ENCODE results near the gene SDSL. TPM values are rescaled to one million over a fixed set of nuclear protein-coding genes. Genes with fewer than 3 reads are reported as not detected.

The SDSL gene
- total and polyA plus RNA-seq, 2 experiments from 2014 or later: not detected

- Histone ChIP-seq H3K36me3 (ENCODE audit: insufficient read depth) (no peaks in the 10 kb centered on the region), H4K20me1 (replicated peaks; ENCODE audit: insufficient read depth) (peaks cover 6% of the 10 kb centered on the region; the same call in 1 of the 2 replicates), H3K4me3 (peak overlapping the region; percentile 58), H3K79me2 (replicated peaks; ENCODE audit: insufficient read depth) (no peaks in the 10 kb centered on the region), H3F3A (replicated peaks; ENCODE audit: low read depth) (peaks cover 19% of the 10 kb centered on the region), H3K27me3 (ENCODE audit: insufficient read depth) (peaks cover 98% of the 10 kb centered on the region), H3K27ac (ENCODE audit: low read depth) (no peak overlapping the region), H3K9me2 (ENCODE audit: insufficient read depth) (no peaks in the 10 kb centered on the region), H3K4me1 (ENCODE audit: insufficient read depth) (peaks cover 58% of the 10 kb centered on the region), H3K4me2 (peak overlapping the region; percentile 89), H2AFZ (no peak overlapping the region)
- Mint-ChIP-seq H3K4me1 (peaks cover 44% of the 10 kb centered on the region), H3K9me3 (0 out of 3 replicates have a peak, but pooled peaks cover 3% of the 10 kb centered on the region), H3K36me3 (ENCODE audit: low read depth) (no peaks in the 10 kb centered on the region; the same call in 2 of the 3 replicates), H3K4me3 (peak overlapping the region; percentile 35), H3K27ac (no peak overlapping the region), H3K27me3 (ENCODE audit: insufficient read depth, low read depth, poor library complexity) (peaks cover 93% of the 10 kb centered on the region)
- no peak for TF ChIP-seq ZNF114 (CRISPR knock-in tag; IDR thresholded peaks at IDR 0.05)
- TF ChIP-seq EZH2 (IDR thresholded peaks at IDR 0.05; ENCODE audit: low read depth, unreplicated experiment): peak; percentile 96
- no peak for TF ChIP-seq JUNB (IDR thresholded peaks at IDR 0.05; ENCODE audit: unreplicated experiment)
- TF ChIP-seq, protein P1, sequence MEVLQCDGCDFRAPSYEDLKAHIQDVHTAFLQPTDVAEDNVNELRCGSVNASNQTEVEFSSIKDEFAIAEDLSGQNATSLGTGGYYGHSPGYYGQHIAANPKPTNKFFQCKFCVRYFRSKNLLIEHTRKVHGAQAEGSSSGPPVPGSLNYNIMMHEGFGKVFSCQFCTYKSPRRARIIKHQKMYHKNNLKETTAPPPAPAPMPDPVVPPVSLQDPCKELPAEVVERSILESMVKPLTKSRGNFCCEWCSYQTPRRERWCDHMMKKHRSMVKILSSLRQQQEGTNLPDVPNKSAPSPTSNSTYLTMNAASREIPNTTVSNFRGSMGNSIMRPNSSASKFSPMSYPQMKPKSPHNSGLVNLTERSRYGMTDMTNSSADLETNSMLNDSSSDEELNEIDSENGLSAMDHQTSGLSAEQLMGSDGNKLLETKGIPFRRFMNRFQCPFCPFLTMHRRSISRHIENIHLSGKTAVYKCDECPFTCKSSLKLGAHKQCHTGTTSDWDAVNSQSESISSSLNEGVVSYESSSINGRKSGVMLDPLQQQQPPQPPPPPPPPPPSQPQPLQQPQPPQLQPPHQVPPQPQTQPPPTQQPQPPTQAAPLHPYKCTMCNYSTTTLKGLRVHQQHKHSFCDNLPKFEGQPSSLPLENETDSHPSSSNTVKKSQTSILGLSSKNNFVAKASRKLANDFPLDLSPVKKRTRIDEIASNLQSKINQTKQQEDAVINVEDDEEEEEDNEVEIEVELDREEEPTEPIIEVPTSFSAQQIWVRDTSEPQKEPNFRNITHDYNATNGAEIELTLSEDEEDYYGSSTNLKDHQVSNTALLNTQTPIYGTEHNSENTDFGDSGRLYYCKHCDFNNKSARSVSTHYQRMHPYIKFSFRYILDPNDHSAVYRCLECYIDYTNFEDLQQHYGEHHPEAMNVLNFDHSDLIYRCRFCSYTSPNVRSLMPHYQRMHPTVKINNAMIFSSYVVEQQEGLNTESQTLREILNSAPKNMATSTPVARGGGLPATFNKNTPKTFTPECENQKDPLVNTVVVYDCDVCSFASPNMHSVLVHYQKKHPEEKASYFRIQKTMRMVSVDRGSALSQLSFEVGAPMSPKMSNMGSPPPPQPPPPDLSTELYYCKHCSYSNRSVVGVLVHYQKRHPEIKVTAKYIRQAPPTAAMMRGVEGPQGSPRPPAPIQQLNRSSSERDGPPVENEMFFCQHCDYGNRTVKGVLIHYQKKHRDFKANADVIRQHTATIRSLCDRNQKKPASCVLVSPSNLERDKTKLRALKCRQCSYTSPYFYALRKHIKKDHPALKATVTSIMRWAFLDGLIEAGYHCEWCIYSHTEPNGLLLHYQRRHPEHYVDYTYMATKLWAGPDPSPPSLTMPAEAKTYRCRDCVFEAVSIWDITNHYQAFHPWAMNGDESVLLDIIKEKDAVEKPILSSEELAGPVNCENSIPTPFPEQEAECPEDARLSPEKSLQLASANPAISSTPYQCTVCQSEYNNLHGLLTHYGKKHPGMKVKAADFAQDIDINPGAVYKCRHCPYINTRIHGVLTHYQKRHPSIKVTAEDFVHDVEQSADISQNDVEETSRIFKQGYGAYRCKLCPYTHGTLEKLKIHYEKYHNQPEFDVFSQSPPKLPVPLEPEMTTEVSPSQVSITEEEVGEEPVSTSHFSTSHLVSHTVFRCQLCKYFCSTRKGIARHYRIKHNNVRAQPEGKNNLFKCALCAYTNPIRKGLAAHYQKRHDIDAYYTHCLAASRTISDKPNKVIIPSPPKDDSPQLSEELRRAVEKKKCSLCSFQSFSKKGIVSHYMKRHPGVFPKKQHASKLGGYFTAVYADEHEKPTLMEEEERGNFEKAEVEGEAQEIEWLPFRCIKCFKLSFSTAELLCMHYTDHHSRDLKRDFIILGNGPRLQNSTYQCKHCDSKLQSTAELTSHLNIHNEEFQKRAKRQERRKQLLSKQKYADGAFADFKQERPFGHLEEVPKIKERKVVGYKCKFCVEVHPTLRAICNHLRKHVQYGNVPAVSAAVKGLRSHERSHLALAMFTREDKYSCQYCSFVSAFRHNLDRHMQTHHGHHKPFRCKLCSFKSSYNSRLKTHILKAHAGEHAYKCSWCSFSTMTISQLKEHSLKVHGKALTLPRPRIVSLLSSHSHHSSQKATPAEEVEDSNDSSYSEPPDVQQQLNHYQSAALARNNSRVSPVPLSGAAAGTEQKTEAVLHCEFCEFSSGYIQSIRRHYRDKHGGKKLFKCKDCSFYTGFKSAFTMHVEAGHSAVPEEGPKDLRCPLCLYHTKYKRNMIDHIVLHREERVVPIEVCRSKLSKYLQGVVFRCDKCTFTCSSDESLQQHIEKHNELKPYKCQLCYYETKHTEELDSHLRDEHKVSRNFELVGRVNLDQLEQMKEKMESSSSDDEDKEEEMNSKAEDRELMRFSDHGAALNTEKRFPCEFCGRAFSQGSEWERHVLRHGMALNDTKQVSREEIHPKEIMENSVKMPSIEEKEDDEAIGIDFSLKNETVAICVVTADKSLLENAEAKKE (CRISPR knock-in tag; IDR thresholded peaks at IDR 0.05): no peak
- no peak for TF ChIP-seq NANOG (IDR thresholded peaks at IDR 0.05; ENCODE audit: borderline replicate concordance)
- TF ChIP-seq, protein P2, sequence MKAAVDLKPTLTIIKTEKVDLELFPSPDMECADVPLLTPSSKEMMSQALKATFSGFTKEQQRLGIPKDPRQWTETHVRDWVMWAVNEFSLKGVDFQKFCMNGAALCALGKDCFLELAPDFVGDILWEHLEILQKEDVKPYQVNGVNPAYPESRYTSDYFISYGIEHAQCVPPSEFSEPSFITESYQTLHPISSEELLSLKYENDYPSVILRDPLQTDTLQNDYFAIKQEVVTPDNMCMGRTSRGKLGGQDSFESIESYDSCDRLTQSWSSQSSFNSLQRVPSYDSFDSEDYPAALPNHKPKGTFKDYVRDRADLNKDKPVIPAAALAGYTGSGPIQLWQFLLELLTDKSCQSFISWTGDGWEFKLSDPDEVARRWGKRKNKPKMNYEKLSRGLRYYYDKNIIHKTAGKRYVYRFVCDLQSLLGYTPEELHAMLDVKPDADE (IDR thresholded peaks at IDR 0.05): no peak
- no peak for TF ChIP-seq POLR2AphosphoS5 (IDR thresholded peaks at IDR 0.05; ENCODE audit: low read depth)
- TF ChIP-seq, protein P3, sequence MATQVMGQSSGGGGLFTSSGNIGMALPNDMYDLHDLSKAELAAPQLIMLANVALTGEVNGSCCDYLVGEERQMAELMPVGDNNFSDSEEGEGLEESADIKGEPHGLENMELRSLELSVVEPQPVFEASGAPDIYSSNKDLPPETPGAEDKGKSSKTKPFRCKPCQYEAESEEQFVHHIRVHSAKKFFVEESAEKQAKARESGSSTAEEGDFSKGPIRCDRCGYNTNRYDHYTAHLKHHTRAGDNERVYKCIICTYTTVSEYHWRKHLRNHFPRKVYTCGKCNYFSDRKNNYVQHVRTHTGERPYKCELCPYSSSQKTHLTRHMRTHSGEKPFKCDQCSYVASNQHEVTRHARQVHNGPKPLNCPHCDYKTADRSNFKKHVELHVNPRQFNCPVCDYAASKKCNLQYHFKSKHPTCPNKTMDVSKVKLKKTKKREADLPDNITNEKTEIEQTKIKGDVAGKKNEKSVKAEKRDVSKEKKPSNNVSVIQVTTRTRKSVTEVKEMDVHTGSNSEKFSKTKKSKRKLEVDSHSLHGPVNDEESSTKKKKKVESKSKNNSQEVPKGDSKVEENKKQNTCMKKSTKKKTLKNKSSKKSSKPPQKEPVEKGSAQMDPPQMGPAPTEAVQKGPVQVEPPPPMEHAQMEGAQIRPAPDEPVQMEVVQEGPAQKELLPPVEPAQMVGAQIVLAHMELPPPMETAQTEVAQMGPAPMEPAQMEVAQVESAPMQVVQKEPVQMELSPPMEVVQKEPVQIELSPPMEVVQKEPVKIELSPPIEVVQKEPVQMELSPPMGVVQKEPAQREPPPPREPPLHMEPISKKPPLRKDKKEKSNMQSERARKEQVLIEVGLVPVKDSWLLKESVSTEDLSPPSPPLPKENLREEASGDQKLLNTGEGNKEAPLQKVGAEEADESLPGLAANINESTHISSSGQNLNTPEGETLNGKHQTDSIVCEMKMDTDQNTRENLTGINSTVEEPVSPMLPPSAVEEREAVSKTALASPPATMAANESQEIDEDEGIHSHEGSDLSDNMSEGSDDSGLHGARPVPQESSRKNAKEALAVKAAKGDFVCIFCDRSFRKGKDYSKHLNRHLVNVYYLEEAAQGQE (IDR thresholded peaks at IDR 0.05; ENCODE audit: unreplicated experiment): no peak
- peak; percentile 28 for TF ChIP-seq EZH2phosphoT487 (IDR thresholded peaks at IDR 0.05; ENCODE audit: unreplicated experiment)
- no peak for ATAC-seq
- peak; percentile 59 for DNase-seq (ENCODE audit: low spot score)
Measured at GRCh38 chr12:113465808-113466453, 43.8 kb downstream of the SDSL start.

All from GM23338 (cell line).